Ureter (tissue), 1 donor: ENCODE data around the gene C17orf114. TPM values are rescaled to one million over a fixed set of nuclear protein-coding genes. Genes with fewer than 3 reads are reported as not detected.

Experiments
- total RNA-seq: library from RNA; stranded (reverse); gene quantifications from one replicate; pipeline ENCODE4 v1.2.4, GENCODE V29; 2023
- donor health status: DM: yes; HTN: yes; CAD: no.

The C17orf114 gene

Other genes with a start within 250 kb of the C17orf114 start
- 110 TPM for gene MYBBP1A, start 246.9 kb downstream of the C17orf114 start, total RNA-seq
- 83.6 TPM for gene GGT6, start 241.8 kb downstream of the C17orf114 start, total RNA-seq
- 2.0 TPM for gene SMTNL2, start 217.8 kb downstream of the C17orf114 start, total RNA-seq
- 1.2 TPM for gene ALOX15, start 160.7 kb downstream of the C17orf114 start, total RNA-seq
- 56.9 TPM for gene PELP1, start 98.2 kb downstream of the C17orf114 start, total RNA-seq
- gene ARRB2, start 91.7 kb downstream of the C17orf114 start, total RNA-seq = 40.8 TPM
- gene MED11, start 70.9 kb downstream of the C17orf114 start, total RNA-seq = 19.5 TPM
- 1.7 TPM for gene ZMYND15, start 62.5 kb downstream of the C17orf114 start, total RNA-seq
- 26.8 TPM for gene CXCL16, start 62.4 kb downstream of the C17orf114 start, total RNA-seq
- not detected for gene TM4SF5, start 30.4 kb downstream of the C17orf114 start, total RNA-seq
- gene VMO1, start 16.0 kb downstream of the C17orf114 start, total RNA-seq = 0.89 TPM
- not detected for gene GLTPD2, start 13.4 kb downstream of the C17orf114 start, total RNA-seq
- gene PSMB6, start 6.2 kb downstream of the C17orf114 start, total RNA-seq = 97.9 TPM
- gene PLD2, start 4.8 kb upstream of the C17orf114 start, total RNA-seq = 59.1 TPM
- gene MINK1, start 31.0 kb upstream of the C17orf114 start, total RNA-seq = 119 TPM
- gene C17orf107, start 97.2 kb upstream of the C17orf114 start, total RNA-seq = 4.6 TPM
- 1.2 TPM for gene CHRNE, start 100.8 kb upstream of the C17orf114 start, total RNA-seq
- gene GP1BA, start 129.9 kb upstream of the C17orf114 start, total RNA-seq = not detected
- 62.0 TPM for gene SLC25A11, start 137.7 kb upstream of the C17orf114 start, total RNA-seq
- gene RNF167, start 137.9 kb upstream of the C17orf114 start, total RNA-seq = 129 TPM
- 598 TPM for gene PFN1, start 146.2 kb upstream of the C17orf114 start, total RNA-seq
- gene ENO3, start 148.8 kb upstream of the C17orf114 start, total RNA-seq = 6.2 TPM
- gene SPAG7, start 165.5 kb upstream of the C17orf114 start, total RNA-seq = 66.4 TPM
- gene CAMTA2, start 185.3 kb upstream of the C17orf114 start, total RNA-seq = 86.0 TPM
- 1.1 TPM for gene INCA1, start 195.2 kb upstream of the C17orf114 start, total RNA-seq
- 141 TPM for gene KIF1C, start 195.6 kb upstream of the C17orf114 start, total RNA-seq
- 2.5 TPM for gene SLC52A1, start 233.1 kb upstream of the C17orf114 start, total RNA-seq